Stimulated activated CD4-positive, alpha-beta T cell treated with anti-CD3 and anti-CD28 coated beads, Interleukin-1b, Interleukin-23, amount 100 ng/mL, for 48 hours (primary cell): Measurements from ENCODE around the gene AMOTL1.
"Not testable (repeated sequence)": the region's sequence is repeated elsewhere in the genome, so short reads cannot be mapped to it uniquely, and the experiment has no call there.

Source experiments
- DNase-seq: peaks from one replicate; pipeline ENCODE4 v3.0.0-alpha.2; 2020

AMOTL1 gene

DNA sequence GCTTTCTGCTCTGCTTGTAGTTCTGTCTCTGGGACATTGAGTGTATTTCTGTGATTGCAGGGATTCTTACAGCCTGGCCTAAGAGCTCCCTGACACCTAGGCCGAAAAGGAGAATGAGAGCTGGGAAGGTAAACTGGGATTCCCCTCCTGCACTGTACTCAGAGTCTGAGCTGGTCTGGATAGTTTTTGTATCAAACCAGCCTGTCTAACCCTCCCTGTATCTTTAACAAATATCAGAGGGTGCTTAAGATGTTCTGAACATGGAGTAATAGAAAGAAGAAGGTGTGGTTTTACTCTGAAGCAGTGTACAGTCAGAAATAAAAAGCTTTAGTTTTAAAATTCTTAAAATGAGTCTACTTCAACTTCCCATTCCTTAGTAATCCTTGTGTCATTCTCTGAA is 57.3 kb downstream of the AMOTL1 start:
- DNase-seq = no peak

DNA sequence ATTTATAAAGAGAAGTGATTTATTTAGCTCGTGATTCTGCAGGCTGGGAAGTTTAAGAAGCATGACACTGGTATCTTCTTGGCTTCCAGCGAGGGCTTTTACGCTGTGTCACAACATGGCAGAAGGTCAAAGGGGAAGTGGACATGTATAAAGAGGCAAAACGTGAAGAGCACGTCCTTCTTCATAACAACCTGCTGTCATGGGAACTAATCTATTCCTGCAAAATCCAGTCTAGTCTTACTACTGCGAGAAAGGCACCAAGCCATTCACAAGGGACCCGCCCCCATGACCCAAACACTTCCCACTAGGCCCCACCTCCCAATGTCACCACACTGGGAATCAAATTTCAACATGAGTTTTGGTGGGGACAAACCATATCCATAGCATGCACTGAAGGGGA is 58.3 kb downstream of the AMOTL1 start:
- DNase-seq = no peak

DNA sequence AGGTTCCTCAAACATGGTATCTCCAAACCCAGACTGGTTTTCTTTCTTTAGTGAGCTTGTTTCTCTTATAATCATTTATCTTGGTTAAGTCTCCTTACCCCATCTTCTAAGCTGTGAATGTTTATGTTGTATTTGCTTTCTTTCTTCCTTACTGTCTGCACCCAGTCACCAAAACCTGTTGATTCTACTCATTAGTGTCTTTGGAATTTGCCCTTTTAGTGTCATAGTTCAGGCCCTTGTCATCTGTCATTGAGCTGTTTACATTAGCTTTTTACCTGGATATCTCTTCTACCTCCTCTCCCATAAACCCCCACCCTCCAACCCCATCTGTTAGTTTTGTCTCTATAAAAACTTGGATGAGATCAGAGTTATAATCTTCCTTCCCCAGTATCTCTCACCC is 59.9 kb downstream of the AMOTL1 start:
- no peak for DNase-seq

DNA sequence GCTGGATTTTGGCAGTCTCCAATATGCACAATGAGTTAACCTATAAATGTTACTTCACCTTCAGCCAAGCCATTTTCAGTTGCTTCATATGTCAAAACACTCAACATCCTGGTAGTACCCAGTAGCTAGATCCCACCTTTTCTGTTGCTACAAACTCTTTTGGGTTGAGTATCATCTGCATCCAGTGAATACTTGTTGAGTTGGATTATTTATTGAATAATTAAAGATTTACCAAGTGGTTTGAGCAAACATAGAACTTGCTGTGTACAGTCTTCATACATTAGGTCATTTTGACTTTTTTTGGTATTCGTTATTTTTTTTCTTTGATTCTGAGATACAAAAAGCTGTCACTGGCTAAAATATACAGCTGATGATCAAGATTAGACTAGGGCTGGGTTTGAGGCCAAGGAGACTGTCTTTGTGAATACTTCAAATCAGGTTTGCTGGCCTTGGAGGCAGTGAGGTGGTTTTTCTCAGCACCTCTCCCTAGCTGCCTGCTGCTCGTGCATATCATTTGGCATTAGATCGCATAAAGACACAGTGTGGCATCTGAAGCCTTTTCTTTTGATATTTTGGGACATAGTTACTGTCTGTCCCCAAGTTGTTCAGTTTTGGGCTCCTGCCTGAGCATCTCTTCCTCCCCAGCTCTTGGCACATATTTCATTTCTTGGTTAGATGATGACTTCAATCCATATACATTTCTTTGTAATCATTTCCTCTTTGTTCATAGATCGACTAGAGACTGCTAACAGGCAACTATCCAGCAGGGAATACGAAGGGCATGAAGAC is 62.8 kb downstream of the AMOTL1 start:
- no peak for DNase-seq

DNA sequence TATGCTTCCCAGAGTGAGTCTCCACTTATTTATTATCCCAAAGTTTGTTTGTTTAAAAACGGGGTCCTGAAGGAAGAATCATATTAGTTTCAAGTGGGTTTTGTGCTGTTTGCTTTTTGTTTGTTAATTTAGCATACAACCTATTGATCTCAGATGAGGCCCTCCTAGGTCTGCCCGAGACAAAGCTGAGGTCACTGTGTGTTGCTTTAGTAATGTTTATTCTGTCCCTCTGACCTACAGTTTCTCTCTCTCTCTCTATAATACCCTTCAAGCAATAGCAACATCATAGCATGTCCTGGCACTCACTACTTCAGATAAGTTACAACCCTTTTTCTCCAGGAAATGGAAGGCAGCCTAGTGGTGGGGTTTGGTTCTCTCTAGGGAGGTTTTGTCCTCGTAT is 63.4 kb downstream of the AMOTL1 start:
- DNase-seq = no peak

DNA sequence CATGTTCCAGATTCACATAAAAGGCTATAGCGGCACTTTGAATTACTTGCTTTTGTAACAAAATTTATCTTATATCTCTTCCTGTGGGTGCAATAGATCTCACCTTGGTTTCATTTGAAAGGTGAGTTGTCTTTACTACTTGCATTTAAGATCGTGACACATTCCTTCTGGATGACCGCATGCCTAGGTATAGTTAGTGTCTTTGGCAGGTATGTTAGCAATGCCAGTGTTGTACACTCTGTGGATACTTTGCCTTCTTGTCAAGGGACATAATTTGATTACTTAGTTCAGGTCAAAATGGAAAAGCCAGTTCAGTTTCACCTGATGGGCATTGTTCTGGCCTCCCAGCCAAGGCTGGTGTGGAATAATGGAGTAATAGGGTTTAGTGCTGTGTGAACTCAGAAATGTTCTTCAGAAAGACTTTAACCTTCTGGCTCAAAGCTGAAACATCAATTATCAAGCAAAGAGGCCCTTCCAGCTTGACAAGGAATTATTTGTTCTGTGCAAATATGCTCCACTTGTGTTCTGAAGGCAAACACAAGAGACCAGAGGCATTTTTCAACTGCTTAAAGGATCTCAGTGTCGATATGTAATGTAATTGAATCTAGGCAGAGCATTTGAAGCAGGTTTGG is 64.6 kb downstream of the AMOTL1 start:
- DNase-seq = no peak

DNA sequence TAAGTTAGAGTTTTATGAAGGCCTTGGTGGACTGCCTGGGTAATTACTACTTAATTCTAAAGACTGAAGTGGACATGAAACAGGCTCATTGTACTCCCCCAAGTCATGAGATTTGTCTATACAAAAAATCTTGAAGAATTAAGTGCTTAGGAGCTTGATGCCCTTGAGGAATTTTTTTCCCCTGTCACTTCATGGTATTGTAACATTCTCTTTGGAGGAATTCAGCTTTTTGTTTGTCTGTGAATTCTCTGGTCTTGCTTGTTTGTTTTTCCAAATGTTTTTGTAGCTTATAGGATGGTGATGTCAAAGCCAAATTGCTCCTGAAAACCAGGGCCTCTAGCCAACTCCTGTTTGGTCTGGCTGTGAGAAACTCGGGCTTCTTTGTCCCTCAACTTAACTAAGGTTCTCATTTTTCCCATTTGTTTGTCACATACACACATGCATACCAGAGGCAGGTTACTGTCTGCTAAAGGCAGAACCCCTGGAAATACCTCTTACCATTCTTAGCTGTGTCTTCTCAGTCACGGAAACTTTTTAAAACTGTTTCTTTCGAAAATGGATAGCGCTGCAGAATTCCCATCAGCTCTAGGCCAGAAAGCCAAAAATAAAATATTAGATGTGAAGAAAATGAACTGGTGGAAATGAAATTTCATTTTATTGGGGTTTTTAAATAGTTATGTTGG is 66.9 kb downstream of the AMOTL1 start:
- no peak for DNase-seq

DNA sequence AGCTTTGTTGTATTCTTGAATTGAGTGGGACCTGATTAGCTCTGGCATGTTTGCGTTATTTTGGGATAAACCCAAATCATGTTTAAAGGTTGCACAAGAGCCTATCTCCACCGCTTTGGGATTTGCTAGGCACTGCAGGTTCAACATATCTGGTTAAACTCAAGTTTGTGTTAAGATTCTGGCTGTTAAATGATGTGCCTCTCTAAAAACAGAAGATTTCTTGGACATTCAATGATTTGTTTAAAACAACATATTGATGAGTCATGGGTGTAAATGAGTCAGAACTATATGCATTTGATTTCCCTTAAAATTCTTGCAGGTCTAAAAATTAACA is 67.4 kb downstream of the AMOTL1 start:
- no peak for DNase-seq

DNA sequence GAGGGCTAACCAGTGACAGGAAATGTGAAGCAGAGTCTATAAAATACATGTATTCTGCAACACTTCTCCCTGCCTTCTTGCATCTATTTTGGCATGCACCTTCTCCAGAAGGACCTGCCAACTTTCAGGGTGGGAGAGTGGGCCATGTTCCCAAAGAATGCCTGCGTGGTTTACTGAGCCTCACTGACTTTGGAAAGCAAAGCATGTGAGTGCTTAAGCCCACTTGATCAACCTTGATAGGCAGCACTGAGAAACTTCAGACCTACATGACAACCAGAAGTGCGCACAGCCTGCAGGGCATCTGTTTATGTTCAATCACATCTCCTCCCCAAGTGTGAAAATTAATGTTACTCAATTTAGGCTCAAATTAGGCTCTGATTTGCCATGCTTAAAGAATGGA is 69.2 kb downstream of the AMOTL1 start:
- DNase-seq = no peak

DNA sequence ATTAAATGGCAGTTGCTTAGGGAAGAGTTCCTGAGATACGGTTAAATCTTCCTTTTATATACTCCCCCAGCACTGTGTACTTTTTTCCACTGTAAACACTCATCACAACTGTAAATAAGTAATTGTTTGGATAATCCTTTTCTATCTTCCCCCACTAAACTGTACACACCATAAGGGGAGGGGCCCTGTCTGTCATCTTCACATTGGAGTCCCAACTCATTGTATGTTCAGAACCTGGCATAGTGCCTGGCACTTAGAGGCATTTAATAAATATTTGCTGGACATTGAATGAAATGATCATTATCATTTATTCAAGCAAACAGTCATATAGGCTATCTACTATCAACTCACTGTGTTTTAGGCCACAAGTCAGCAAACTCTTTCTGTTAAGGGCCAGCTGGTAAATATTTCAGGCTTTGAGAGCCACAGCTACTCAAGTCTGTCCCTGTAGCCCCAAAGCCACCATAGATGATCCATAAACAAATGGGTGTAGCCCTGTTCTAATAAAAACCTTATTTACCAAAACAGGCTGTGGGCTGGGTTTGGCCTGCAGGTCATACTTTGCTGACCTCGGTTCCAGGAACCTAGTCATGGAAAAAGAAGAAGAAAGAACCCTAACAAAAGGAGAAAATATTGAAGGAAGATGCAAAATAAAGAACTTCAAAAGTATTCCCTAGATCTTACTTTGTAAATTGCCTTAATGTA is 70.0 kb downstream of the AMOTL1 start:
- DNase-seq = no peak

DNA sequence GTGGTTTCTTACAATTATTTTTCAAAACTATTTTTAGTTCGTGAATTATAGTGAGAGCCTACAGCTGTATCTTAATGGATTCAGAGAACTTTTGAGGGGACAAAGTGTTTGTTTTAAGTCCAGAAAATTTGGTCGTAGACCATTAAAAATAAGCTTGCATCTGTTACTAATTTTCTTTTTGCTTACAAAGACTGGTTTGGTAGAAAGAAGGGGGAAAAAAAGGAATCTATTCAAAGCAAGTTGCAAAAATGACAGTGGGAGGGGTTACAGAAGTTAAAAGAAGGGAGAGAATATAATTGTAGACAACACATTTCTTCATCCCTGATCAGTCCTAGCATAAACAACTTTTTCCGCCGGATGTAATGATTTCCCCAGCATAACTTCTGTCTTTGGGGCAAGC is 72.1 kb downstream of the AMOTL1 start:
- no peak for DNase-seq

DNA sequence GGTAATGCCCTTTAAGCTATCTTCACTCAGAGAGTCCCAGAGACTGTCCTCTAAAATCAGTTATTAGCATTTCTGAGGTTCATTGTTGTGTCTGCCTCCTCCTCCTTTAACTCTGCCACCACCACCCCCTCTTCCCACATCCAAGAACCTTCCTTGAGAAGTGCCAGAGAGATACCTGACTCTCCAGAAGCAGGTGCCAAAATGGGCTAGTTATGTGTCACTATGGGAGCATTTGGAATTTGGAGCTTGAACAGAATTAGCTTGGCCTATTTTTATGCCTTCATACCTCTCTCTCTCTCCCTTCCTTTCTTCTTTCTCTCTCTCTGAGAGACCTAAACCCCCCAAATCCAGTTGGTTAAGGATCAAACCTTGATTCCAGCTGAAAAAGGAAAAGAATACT is 75.9 kb downstream of the AMOTL1 start:
- no peak for DNase-seq

DNA sequence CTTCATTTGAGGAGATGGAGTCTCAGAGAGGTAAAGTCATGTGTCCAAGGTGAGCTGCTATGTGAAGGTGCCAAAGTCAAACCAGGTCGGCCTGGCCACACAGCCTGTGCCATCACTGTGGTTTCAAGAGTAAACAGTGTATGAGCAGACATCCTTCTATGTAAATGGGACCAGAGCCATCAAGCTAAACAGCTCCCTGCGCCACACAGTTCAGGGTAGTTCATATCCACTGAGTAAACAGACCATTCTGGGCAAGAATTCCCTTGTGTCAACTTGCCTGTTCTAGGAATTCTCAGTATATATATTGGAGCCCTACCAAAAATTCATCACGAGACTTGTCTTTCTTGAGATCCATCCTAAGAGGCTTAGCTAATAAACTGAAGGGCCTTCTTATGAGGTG is 77.5 kb downstream of the AMOTL1 start:
- no peak for DNase-seq

DNA sequence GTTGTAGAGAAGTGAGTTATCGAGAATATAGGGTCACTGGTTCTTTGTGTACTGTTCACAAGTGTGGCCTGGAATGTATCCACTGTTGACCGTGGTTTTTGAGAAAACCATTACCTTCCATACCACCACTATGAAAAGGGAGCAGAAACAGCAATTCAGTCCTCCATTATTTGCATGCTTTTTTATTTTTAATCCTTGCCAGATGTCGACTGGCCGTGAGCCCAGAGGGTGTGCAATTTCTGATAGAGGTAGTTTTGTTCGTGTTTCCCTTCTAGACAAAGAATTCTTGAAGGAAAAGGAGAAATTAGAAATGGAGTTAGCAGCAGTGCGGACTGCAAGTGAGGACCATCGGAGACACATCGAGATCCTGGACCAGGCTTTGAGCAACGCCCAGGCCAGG is 81.7 kb downstream of the AMOTL1 start:
- no peak for DNase-seq

DNA sequence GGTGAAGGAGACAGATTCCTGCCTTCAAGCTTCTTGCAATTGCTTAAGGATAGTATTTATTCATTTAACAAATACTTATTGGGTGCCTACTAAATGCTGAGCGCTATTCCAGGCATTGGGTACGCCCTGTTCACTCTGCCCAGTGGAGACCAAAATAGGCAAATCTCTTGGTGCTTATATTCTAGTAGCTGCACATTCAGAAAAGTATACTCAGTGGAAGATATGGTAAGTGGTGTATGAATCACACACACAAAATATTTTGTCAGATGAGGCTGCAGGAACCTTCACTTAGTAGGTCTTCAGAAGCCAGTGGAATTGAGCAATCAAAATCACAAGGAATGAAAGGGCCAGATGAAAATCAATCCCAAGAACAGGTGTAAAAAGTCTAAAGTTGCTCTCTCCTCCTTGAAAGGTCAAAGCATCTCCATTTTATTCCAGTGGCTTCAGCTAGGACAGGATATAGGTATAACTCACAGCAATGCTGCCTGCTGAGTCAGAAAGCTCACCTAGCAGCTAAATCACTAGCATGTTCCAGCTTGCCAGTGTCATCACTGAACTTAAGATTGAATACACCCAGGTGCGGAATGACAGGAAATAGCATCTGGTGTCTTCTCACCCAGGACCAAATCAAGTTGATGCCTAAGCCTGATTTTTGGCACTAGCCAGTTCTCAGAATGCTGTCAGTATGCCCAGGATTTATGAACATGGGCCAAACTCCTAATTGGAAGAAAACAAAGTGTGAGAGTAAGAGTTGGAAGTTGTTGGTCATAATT is 83.9 kb downstream of the AMOTL1 start:
- DNase-seq = no peak

DNA sequence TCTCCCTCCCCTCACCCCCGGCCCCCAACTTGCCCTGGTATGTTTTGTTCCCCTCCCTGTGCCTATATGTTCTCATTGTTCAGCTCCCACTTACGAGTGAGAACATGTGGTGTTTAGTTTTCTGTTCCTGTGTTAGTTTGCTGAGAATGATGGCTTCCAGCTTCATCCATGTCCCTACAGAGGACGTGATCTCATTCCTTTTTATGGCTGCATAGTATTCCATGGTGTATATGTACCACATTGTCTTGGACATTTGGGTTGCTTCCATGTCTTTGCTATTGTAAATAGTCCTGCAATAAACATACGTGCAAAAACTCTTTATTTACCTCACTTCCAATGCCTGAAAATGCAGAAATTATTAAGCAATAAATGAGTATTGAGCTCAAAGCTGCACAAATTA is 85.1 kb downstream of the AMOTL1 start:
- DNase-seq = not testable (repeated sequence)

DNA sequence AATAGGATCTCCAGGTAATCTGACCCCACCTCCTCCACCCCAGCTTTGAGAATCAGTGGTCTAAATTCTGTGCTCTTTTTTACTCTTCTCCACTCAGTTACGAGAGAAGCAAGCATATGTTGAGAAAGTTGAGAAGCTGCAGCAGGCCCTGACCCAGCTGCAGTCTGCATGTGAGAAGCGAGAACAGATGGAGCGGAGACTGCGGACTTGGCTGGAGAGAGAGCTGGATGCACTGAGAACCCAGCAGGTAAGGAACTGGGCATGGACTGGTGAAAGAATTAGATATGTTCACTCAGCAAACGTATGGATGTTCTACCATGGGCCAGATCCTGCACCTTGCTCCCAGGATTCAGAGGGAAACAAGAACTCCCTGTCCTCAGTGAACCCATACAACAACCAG is 85.7 kb downstream of the AMOTL1 start:
- DNase-seq = no peak

DNA sequence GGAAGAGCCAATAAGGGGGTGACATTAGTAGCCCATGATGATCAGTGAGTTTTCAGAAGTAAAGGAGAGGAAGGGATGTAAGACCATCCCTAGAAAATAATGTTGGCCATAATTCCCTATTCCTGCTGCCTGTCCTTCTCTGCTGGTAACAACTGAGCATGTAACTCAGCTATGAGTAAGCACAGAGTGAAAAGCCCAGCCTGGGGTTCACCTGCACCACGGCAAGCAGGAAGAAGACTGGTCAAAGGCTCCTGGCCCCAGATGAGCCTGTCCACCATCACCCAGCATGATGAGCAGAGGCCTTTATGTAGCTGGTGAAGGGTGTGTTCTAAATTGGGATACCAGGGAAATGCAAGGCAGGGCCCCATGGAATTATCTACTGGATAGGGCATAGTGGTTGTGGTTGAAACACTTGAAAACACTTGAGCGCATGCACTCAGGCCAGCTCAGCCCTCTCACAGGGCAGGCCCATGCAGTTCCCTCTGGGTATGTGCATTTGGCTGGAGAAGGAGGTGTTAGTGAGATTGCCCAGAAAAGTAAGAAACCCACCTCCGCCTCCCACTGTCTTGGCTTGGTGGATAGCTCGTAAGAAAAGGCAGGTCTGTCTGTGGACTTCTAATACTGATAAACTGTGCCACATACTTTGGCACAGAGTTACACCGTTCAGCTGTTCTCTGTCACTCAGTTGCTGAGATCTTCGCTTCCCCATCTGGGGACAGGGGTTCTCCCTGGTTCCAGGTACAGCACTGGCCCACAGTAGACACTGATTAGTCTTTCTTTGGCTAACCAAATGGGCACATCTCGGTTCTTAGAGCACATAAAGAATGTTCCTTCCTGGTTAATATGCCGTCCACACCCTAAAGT is 86.8 kb downstream of the AMOTL1 start:
- no peak for DNase-seq

DNA sequence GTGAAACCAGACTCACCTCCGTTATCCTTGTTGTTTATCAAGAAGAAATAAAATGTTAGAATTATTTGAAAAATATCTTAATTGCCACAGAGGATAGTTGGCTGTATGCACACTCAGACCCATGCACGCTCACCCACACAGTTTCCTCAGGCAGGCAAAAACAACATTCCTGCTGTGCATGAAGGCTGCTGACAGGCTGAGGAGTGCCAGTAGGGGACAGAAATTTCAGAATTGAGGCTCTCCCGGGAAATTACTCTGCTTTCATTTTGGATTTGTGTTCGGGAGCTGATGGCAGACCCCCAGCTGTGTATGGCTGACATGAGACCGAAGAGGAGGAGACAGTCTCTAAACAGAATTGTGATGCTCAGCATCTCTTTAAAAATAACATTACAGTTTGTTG is 87.5 kb downstream of the AMOTL1 start:
- DNase-seq = no peak

DNA sequence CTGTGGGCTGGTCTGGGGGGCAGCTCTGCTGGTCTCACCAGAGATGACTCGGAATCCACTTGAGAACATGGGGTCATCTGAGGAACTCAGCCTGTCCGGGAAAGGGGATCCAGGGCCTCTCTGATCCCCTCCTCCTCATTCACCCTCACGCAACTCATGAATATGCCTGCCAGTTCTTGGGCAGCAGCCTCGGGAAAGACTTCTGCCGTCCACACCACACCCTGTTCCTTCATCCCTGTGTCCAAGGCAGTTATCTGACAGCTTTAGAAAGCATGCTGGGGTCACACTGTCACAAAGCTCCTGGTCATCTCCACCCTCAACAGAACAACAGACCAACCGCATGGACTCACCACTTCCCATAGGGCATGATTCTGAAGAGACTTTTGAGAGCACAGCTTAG is 88.3 kb downstream of the AMOTL1 start:
- DNase-seq = no peak

DNA sequence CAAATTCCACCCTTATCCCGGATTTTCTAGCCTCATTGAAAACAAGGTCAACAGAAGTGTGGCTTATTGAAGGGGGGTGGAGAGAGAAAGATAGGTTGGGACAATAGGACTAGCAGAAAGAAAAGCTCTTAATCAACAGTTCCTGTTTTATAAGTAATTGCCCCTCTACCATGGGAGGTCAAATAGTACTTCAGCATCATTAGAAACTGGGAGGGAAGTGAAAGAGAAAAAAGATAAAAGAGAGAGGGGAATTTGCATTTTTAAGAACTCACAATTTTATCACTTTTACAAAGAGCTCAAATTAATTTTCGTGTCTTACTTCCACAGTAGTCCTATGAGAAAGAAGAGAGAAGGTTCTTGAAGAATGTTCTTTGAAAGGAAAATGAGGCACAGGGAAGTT is 89.2 kb downstream of the AMOTL1 start:
- DNase-seq = no peak
